GM21526 (cell line): ENCODE measurements around the gene FER.
"Not testable (repeated sequence)": the region's sequence is repeated elsewhere in the genome, so short reads cannot be mapped to it uniquely, and the experiment has no call there.

ENCODE experiments used
- ATAC-seq: cut with Tn5 transposase; IDR thresholded peaks from one replicate; pipeline ENCODE4 v1.9.1; 2021; ENCODE audit warnings: moderate library complexity; ENCODE audit not compliant: unreplicated experiment, low FRiP score

FER gene

DNA sequence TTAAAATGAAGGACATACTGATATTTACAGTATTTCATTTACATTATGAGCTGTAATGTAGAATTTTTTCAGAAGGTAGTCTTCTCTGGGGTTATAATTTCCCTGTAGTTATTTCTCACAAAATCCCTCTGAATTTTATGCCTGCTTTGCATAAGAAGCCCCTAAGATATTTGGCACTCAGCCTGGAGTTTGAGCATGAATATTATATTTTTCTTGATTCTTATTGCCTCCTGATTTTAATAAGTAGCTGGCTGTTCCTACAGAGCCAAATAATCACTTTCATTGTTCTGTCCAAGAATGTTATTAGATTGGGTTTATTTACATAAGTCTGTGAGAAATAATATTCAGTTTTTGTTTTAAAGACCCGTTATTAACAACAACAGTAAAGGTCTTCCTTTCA lies 195.0 kb downstream of the FER start:
- ATAC-seq = no peak

DNA sequence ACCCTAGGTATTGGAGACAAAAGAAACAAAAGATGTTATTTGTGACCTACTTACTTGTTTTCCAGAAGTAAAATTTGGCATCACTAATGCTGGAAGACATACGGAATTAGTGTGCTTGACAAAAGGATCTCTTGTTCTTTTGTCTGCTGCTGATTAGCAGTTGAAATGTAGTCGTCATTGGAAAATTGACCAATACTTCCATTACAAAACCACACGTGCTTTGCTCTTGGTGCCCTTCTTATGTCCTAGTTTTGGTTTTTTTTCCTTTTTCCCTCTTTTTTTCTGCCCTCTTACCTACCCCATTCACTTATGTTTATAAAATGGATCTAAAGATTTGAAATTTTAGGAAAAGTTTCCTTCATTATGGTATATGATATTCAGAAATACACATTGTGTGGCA lies 197.4 kb downstream of the FER start:
- ATAC-seq = no peak

DNA sequence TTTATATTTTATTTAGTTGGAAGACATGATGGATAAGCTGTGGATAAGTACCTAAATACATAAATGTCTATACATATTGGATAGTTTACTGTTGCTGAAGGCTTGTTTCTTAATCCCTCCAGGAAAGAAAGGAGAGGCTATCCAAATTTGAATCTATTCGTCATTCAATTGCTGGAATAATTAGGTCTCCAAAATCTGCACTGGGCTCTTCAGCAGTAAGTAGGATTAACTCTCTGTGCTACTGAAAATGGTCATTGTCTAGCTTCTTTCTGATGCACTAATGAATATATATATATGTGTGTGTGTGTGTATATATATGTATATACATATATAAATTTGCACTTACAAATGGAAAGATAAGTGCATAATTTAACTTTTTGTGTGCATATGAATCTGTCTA lies 198.3 kb downstream of the FER start:
- no peak for ATAC-seq

DNA sequence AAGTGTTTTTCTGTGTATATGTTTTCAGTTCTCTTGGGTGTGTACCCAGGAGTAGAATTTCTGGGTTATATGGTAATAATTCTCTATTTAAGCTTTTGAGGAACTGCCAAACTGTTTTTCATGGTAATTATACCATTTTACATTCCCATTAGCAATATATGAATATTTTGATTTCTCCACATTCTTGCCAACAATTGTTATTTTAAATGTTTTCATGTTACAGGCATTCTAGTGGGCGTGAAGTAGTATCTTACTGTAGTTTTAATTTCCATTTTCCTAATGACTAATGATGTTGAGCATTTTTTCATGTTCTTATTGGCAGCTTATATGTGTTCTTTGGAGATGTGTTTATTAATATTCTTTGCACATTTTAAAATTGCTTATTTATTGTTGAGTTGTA lies 199.5 kb downstream of the FER start:
- no peak for ATAC-seq

DNA sequence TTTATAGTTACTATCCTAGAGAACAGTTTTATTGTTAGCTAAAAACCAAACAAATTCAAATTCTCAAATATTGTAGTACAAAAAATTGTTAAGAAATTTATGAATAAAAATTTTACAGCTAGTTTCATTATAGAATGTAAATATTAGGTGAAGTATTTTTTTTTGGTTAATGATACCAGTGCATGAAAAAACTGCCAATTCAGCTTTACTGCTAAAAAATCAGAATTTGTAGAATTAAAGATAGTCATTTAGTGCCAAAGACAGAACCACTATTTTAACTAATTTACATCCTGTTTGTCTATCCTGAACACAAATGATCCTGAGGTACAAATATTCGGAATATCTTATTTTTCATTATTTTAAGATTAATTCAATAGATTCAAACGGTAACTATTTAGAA lies 202.6 kb downstream of the FER start:
- no peak for ATAC-seq

DNA sequence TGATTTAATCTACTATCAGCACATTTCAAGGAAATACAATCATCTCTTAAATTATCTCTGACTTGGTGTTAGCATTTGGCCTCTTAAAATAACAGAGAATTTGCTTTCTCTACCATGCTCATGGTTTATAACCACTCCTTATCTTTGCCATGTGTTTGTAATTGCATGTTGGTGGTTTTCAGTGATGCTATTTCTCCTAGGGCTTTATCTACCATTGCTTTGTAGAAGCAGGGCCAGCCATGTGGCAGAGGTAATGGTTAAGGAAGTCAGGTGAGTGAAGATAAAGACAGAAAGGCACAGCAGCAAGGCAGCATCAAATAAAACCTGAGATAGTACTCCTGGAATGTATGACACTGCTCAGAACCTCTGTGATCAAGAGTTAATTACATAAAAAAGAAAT lies 206.2 kb downstream of the FER start:
- no peak for ATAC-seq

DNA sequence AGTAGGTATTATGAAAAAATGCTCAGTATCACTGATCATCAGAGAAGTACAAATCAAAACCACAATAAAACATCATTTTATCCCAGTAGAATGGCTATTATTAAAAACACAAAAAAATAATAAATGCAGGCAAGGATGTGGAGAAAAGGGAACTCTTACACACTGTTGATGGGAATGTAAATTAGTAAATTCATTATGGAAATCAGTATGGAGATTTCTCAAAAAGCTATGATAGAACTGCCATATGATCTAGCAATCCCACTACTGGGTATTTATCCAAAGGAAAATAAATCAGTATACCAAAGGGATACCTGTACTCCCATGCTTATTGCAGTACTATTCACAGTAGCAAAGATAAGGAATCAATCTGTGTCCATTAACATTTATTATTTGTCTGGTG lies 209.6 kb downstream of the FER start:
- no peak for ATAC-seq

DNA sequence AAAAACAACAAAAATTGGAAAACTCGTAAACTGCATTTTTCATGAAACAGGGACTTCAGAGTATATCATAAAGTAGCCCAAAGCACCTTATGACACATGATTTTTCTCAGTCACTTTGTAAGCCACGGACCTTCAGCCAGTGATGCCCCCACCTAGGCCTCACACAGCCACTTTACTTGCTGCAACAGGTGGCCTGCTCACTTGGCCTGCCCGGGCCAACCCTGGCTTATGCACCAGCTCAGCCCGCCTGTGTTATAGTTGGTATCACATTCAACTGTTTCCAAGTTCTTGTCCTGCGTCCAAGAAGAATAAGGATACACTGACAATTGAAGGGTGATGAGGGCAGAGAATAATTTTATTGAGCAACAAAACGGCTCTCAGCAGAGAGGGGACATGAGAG lies 219.2 kb downstream of the FER start:
- no peak for ATAC-seq

DNA sequence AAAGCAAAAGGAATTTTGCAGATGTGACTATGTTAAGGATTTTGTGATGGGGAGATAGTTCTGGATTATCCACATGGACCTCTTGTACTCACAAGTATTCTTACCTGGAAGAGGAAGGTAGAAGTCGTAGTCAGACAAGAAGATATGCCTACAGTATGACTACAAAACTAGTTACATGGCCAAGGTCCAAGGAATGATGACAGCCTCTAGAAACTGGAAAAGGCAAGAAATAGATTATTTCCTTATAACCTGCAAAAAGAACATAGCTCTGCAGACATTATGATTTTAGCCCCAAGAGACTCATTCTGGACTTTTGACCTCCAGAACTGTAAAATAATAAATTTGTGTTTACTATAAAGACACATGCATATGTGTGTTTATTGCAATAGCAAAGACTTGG lies 226.9 kb downstream of the FER start:
- no peak for ATAC-seq

DNA sequence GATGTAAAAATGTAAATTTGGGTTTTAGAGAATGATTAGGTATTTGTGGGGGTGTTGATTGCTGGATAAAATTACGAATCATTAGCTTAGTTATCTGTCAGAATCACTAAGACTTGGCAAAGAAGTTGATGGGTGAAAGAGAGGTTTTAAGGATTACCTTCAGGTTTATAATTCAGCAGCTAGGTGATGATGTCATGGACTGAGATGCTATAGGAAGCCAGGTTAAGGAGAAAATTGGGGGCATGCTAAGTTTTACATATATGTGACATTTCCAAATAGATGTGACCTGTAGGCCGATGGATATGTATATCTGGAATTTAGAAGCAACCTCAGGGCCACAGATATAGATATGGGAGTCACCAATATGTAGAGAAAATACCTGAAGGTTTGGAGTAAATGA lies 228.0 kb downstream of the FER start:
- no peak for ATAC-seq

DNA sequence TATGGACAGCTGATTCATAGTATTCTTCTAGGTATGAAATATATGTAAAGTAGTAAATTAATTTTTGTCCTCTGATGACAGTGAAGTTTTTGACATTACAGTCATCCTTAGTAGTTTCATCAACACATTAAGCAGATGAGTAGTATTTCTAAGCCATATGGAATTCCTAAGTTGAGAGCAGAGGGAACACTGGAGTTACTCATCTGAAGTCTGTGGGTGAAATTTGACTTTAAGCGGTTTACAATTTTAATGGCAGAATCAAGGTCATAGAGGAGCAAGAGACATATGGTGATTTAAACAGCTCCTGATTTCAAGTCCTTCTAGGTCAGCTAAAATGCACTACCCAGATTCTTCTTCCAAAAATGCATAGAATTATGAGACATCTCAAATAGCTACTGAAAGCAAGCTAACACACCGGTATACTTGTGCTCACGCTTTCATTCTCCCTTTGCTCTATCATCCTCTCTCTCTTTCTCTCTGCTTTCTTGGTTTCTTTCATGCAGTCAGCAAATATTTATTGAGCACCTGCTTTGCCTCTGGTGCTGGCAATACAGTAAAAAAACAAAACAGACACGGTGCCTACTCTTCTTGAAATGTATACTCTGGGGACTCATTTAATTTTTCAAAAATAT lies 235.9 kb downstream of the FER start:
- no peak for ATAC-seq

DNA sequence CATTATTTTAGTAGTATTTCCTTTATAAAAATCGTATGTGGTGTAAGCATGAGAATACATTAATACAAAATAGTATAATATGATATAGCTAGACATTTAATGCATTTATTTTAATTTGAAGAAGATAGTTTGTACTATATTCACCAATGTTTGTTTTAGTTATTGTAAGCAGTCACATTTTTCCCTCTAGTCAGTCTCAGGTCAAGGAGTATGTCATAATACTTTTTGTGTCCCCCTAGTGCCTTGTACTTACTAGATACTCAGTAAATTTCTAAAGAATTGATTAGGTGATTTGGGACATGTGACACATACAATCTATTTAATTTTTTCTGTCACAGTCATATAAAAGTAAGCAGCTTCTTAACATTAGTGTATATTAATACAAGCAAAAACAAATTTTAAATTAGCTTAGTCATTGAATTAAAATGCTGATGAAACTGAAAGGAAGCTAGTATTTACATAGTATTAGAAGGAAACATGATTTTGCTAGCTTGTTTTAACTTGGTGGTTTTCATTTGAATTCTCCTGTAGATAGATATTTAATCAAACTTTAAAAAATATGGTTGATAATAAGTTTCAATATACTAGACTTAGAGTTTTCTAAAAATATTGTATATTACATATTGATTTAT lies 242.2 kb downstream of the FER start:
- no peak for ATAC-seq

DNA sequence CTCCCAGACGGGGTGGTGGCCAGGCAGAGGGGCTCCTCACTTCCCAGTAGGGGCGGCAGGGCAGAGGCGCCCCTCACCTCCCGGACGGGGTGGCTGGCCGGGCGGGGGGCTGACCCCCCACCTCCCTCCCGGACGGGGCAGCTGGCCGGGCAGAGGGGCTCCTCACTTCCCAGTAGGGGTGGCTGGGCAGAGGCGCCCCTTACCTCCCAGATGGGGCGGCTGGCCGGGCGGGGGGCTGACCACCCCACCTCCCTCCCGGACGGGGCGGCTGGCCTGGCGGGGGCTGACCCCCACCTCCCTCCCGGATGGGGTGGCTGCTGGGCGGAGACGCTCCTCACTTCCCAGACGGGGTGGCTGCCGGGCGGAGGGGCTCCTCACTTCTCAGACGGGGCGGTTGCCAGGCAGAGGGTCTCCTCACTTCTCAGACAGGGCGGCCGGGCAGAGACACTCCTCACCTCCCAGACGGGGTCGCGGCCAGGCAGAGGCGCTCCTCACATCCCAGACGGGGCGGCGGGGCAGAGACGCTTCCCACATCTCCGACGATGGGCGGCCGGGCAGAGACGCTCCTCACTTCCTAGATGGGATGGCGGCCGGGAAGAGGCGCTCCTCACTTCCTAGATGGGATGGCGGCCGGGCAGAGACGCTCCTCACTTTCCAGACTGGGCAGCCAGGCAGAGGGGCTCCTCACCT lies 244.8 kb downstream of the FER start:
- not testable (repeated sequence) for ATAC-seq

DNA sequence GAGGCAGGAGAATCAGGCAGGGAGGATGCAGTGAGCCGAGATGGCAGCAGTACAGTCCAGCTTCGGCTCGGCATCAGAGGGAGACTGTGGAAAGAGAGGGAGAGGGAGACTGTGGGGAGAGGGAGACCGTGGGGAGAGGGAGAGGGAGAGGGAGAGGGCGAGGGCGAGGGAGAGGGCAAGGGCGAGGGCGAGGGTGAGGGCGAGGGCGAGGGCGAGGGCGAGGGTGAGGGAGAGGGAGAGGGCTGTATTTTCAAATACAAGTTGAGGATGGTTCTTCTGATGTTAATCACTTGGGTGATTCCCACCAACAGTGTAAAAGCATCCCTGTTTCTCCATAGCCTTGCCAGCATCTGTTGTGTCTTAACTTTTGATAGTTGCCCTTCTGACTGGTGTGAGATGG lies 245.7 kb downstream of the FER start:
- ATAC-seq = not testable (repeated sequence)

DNA sequence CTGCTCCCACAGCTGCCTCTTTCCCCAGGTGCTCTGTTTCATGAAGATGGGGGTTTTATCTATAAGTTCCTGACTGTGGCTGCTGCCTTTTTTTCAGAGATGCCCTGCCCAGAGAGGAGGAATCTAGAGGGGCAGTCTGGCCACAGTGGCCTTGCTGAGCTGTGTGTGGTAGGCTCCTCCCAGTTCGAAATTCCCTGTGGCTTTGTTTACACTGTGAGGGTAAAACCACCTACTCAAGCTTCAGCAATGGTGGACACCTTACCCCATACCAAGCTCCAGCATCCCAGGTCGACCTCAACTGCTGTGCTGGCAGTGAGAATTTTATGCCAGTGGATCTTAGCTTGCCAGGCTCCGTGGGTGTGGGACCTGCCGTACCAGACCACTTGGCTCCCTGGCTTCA lies 250.0 kb downstream of the FER start:
- no peak for ATAC-seq

DNA sequence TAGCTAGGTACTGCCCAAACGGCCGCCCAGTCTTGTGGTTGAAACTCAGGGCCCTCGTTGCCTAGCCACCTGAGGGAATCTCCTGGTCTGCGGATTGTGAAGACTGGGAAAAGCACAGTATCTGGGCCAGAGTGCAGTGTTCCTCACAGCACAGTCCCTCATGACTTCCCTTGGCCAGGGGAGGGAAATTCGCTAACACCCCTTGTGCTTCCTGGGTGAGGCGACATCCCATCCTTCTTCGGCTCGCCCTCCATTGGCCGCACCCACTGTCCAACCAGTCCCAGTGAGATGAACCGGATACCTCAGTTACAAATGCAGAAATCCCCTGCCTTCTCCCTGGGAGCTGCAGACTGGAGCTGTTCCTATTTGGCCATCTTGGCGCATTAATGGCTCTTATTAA lies 250.5 kb downstream of the FER start:
- ATAC-seq = no peak

DNA sequence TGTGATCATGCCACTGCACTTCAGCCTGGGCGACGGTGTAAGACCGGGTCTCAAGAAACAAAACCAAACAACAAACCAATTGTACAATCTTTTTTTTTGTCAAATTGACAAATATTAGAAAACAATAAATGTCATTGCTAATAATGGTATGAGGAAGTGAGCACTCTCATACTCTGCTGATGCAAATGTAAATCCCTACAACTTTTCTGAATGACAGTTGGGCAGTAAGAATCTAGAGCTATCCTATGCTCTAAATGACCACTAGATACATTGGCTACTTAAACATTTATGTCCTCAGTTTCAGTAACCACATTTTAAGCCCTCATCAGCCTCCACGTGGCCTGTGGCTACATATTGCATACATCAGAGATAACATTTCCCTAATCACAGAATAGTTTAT lies 256.2 kb downstream of the FER start:
- ATAC-seq = no peak

DNA sequence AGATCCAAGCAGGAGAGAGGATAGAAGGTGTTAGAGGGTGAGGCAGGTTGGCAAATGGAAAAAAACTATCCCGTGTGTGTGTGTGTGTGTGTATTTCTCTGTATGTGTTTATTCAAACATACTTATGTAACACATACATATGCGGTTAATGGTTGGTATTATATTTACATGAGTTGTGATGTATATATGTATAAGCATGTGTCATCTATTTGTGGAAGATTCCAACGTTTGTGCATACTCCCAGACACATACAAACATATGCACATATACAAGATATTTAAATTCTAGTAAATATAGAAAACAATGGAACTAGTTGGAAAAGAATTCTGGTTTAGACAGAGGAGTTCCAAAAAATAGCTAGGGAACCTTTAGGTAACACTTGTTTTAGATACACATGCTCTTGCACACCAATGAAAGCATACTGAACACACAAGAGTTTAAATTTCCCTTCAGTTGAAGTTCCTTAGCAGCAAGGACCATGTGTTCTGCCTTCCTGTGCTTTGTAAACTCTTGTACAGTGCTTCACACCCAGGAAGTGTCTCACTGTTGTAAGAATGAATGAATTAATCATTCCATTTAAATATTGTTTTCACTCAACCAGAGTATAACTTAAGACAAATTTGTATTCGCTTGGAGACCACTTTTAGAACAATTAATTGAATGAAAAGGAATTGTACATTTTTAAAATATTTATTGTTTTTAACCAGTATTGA lies 257.8 kb downstream of the FER start:
- no peak for ATAC-seq

DNA sequence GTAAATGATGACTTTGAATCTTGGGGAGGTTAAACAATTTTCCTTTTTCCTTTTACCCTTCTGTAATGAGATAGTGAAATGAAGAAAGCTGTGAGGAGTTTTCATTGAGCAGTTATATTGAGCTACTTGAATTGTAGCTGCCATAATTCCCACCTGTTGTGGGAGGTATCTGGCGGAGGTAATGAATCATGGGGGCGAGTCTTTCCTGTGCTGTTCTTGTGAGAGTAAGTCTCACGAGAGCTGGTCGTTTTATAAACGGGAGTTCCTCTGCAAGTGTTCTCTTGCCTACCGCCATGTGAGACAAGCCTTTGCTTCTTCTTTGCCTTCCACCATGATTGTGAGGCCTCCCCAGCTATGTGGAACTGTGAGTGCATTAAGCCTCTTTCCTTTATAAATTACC lies 258.4 kb downstream of the FER start:
- ATAC-seq = no peak

DNA sequence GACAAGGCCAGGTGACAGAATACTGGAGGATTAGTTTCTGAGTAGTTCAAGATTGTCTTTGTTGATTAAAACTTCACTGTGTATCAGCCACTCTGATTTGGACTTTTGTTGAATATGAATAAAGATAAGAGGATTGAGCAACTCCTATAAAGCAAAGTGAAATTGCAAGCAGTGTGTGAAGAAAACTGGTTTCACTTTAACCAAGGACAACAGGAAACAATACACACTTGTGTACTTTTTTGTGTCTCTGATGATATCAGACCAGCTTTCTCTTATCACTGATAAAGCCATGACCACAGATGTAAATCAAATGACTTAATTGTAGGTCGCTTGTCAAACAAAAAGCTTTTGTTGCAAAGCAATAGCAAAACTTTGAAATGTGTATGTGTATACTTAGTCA lies 268.6 kb downstream of the FER start:
- ATAC-seq = no peak

DNA sequence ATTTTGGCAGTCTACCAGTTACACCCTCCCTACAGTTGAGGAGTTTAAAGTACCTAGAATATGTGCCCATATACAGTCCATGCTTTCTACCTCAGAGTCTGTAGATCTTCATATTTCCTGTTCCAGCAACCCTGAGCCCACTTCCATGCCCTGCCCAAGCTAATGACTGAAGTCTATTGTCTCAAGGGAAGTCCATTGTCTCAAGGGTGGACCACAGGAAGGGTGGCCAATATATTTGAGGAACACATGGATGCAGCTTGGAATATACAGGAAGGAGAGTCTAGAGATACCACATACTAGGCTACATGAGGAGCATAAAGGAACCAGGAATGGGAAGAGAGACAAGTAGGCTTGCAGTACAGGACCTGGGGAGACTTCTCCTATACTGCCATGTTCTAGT lies 274.4 kb downstream of the FER start:
- no peak for ATAC-seq

DNA sequence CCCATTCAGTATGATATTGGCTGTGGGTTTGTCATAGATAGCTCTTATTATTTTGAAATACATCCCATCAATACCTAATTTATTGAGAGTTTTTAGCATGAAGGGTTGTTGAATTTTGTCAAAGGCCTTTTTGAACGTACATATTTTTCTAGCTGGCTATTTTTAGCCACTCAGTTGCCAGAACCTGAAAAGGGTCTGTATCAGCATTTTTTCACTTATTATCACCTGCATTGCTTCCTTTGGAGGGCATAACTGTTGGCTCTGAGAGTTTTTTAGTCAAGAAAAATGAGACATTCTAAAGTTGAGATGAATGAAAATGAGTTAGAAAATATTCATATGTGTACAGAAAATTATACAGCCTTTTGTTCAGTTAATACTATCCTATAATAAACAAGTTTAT lies 278.0 kb downstream of the FER start:
- ATAC-seq = not testable (repeated sequence)
